Inflammatory macrophage treated with lipopolysaccharide for 1 hour (primary cell): ENCODE results near the gene PDCD4.

ENCODE experiments used
- DNase-seq, 2 donors: peaks; one replicate each; pipeline ENCODE4 v3.0.0-alpha.2; 2020 to 2022

The PDCD4 gene

DNA sequence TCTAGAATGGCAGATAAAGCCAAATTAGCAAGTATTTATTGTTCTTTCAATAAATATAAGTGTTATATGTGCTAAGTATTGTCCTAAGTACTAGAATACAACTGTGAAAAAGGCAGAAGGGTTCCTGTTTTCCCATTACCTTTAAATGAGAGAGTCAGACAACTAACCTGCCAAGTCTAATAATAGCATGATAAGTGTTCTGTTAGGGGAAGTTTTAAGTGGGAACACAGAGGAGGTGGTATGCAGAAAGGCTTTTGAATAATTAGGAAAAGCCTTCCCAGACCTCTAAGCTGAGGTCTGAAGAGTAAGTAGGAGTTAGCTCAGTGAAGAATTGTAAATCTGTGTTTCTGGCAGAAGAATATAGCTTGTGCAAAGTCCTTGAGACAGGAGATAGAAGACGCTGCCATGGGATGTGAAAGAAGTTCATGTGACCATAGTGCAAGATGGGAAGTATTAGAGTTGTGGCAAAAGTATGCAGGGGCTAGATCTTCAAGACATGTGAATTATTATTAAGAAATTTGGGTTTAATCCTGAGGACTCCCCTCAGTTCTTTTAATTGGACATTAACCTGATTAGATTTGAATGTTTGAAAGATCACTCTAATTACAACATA, 60.1 kb downstream of the PDCD4 start:
- peak in 1 of 2 donors; percentile 12 for DNase-seq

DNA sequence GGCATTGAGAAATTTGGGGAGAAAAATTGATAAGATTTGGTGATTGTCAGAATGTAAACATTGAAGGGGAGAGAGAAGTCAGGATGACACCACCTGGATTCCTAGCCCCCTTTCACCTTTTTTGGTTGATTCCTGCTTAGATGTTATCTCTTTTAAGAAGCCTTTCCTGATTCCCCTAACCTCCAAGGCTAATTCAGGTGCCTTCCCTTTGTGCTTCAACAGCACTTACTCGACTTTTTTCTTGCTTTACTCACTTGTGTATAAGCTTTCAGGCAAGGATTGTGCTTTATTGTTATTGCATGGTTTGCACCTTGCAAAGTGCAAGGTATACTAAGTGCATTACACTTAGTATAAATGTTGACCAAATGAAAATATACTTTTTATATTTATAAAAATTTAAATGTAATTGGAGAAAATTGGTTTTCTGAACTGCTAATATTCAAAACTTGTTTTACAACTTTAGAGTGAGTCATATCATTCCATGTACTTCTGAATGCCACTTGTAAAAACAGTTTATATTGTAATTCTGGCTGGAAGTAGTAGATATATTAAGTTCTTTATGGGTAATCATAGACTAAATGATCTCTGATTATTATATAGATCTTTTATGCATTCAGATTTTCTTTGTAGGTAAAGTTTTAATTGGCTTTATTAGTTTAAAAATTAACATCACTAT, 60.9 kb downstream of the PDCD4 start:
- DNase-seq, result no peak

DNA sequence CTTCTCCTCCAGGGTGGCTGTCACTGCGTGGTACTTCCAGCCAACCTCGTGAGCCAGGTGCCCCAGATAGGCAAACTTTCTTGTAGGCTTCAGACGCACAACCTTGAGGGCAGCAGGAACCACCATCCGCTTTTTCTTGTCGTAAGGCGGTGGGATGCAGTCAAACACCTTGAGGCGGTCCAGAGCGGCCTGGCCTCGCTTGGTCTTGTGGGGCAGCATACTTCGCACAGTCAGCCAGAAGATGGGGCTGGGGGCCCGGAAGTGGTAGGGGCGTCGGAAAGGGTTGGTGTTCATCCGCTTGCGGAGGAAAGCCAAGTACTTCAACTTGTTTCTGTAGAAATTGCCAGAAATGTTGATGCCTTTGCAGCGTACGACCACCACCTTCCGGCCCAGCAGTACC, 65.0 kb downstream of the PDCD4 start:
- DNase-seq, result no peak

DNA sequence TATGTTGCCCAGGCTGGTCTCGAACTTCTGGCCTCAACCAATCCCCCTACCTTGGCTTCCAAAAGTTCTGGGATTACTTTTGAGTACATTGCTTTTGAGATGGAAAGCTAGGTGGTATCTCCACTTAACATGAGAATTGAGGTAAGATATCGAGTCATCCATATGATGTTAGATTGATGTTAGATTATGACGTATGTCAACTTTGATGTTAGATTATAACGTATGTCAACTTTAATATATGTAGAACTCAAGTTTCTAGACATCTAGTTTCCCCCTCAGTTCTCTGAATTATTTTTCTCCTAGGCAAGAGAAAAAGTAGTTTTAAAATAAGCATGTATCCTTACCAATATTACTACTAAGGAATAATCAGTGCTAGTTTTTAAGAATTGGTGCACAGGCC, 67.7 kb downstream of the PDCD4 start:
- no peak for DNase-seq

DNA sequence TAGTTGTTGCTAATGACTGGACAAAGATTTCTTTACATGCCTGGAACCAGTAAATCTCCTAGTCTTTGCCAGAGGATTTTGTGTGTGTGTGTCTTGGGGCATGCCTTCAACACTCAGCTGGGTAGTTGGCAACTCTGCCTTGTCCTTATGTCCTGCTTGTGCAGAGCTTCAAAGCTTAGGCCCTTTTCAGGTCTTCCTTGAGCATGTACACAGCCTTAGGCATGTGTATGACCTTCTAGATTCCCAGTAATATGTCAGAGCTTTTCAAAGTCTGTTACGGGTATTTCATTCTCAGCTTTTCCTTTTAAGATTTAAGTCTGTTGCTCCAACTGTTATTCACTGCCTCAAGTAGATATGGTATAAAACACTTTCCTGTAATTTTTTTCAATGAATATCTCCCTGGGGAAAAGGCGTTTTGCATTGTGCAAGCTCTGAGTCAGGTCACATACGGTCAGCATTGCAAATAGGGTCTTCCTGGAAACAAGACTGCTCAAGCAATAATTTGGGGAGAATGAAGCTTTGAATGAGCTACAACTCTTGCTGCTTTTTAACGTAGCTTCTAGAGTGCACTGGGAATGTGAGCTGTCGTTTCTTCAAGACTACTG, 73.2 kb downstream of the PDCD4 start:
- peak in 1 of 2 donors; percentile 5 for DNase-seq

DNA sequence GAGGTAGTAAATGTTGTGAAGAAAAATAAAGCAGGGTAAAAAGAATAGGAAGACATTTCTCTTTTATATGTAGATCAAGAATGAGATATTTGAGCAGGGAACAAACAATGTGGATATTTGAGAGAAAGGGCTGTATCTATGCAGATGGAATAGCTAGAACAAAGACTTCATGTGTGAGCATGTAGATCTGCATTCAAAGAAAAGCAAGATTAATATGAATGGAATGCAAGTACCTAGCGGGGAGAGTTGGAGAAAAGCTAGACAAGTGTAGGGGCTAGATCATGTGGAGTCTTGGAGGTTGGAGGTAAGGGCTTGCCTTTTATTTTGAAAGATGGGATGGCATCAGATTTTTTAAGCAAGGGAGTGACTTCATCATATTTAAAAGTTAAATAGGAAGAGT, 74.8 kb downstream of the PDCD4 start:
- no peak for DNase-seq

DNA sequence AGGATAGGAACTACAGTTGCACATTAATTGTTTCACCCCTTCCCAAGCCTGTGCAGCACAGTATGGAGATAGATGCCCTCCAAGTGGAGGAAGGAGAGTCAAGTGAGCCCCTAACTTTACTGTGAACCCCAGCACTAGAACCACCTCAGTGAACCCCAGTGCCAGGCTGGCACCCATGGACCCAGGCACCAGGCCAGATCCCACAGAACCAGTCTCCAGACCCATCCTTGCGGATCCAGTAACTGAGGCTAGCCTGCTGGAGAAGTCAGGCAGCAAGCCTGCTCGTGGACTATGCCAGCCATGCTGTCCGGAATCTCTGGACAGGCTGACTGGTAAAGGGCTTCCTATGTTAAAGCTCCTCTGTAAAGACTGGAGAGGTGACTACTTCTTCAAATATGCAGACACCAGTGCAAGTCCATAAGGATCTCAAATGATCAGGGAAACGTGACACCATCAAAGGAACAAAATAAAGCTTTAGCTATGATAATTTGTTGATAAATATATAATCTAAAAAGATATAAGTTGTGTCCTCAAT, 75.4 kb downstream of the PDCD4 start:
- no peak for DNase-seq
